GM12873 (cell line): ENCODE results near the gene LINS1.

Source experiments
- TF ChIP-seq, protein P1 (sequence below): IDR thresholded peaks from 2 replicates; pipeline ENCODE4 v1.5.1; 2012; ENCODE audit warnings: low read depth, mild to moderate bottlenecking, moderate library complexity, low read length, control low read depth; ENCODE audit not compliant: insufficient read depth; ENCODE audit errors: missing control alignments

The LINS1 gene

DNA sequence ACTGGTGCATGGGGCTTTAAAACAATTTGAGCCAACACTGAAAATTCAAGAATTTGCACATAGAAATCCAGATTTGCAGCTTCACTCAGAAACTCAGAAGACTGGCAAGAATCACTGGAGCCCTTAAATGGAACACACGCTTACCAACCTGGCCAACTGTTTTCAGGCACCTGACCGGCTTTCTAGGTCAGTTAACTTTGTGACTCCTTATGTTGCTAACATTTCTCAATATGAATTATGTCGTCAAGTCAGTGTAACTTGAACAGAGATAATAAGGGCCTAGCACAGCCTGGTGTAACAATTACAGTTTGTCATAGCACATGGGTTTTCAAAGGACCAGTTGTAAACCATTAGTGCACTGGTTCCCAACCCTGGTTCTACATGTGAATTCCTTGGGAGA is 80.1 kb downstream of the LINS1 start:
- TF ChIP-seq, protein P1, sequence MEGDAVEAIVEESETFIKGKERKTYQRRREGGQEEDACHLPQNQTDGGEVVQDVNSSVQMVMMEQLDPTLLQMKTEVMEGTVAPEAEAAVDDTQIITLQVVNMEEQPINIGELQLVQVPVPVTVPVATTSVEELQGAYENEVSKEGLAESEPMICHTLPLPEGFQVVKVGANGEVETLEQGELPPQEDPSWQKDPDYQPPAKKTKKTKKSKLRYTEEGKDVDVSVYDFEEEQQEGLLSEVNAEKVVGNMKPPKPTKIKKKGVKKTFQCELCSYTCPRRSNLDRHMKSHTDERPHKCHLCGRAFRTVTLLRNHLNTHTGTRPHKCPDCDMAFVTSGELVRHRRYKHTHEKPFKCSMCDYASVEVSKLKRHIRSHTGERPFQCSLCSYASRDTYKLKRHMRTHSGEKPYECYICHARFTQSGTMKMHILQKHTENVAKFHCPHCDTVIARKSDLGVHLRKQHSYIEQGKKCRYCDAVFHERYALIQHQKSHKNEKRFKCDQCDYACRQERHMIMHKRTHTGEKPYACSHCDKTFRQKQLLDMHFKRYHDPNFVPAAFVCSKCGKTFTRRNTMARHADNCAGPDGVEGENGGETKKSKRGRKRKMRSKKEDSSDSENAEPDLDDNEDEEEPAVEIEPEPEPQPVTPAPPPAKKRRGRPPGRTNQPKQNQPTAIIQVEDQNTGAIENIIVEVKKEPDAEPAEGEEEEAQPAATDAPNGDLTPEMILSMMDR: no peak

DNA sequence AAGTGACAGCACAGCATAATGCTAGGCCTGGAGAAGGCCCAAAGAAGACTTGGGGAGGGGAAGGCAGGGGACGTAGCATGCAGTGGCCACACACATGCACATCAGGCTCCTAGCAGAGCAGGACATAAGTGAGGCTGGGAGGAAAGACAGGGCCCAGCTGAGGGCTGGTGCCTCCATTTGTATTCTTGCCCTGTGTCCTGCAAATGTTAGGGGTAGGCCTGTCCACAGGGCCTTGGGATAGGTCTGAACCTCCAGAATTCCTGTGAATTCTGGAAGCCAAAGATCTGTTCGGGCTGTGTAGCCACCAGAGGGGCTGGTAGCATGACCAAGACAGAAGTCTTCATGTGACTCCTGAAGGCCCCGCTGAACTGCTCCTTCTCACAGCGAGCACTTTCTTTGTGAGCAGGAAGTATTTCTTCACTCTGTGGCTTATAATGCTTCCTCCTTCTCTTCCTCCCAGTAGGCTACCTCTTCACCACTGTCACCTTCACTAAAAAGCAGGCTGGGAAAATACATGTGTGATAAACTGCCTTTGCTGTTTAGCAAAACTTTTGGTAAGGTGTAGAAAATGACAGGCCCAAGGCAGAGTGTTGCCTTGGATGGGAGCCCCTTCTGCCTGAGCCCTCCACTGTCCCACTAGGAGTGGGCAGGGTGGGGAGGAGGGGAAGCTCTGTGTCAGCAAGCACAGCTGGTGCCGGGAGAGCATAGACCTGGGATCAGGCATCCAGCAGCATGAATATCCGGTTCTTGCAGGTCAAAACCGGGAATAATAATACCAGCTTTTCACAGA is 81.7 kb downstream of the LINS1 start:
- TF ChIP-seq, protein P1: no peak

DNA sequence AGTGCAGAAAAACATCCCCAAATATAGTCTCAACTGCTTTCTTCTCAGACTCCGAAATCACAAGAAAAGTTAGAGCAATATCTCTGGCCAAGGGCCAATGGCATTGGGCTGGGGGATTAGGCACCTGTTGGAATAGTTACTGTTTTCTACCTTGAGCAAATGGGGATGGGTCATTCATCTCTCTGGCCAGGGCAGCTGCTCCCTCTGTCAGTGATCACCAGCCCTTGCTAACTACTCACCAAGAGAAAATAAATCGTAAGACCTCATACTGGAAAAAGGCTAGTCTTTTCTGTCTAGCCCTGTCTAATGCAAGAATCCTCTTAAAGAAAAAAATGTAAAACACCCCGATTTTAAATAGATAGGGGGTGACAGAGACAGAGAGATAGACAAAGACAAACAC is 84.1 kb downstream of the LINS1 start:
- TF ChIP-seq, protein P1: no peak
